PC-3 (cell line): ENCODE data around the gene OR2M4. TPM values are rescaled to one million over a fixed set of nuclear protein-coding genes. Genes with fewer than 3 reads are reported as not detected.

Experiments
- ATAC-seq: fragments of 200-7000 bp; cut with Tn5 transposase; 2 replicates; pipeline ENCODE4 v1.9.1; 2020; ENCODE audit warnings: mild to moderate bottlenecking, moderate library complexity
- BruUV-seq: library from RNA; stranded (reverse); fragments of 400-500 nt; replicated peaks from 2 replicates; lab custom pipeline; 2021; lab: Mats Ljungman, UMichigan
- CTCF ChIA-PET: fragments of 300-600 bp; sonication (Branson Sonifier 250); formaldehyde crosslinking; loops from one replicate; lab custom pipeline; 2022; ENCODE audit warnings: antibody characterized with exemption; lab: Charles Lee
- POLR2A ChIA-PET: fragments of 300-600 bp; sonication (Branson Sonifier 250); formaldehyde crosslinking; loops from one replicate; lab custom pipeline; 2022; ENCODE audit warnings: antibody characterized with exemption; ENCODE audit not compliant: unreplicated experiment; lab: Charles Lee
- DNase-seq: peaks from one replicate; pipeline ENCODE4 v3.0.0-alpha.2; 2015
- H2AFZ ChIP-seq: fragments of 300-600 bp; sonication (generic); 2 replicates; pipeline ENCODE4 v1.6.0; 2016; ENCODE audit warnings: antibody characterized with exemption, low read length
- H3F3A ChIP-seq: fragments of 300-600 bp; sonication (generic); one replicate; pipeline ENCODE4 v1.6.0; 2017; ENCODE audit warnings: antibody characterized with exemption, low read length, control low read depth, mild to moderate bottlenecking; ENCODE audit not compliant: unreplicated experiment
- H3K27ac ChIP-seq: fragments of 300-600 bp; sonication (generic); 2 replicates; pipeline ENCODE4 v1.5.1; 2016; ENCODE audit warnings: mild to moderate bottlenecking, low read length
- H3K27me3 ChIP-seq: fragments of 300-600 bp; sonication (generic); 2 replicates; pipeline ENCODE4 v1.6.1; 2016; ENCODE audit warnings: low read length, mixed read lengths
- H3K36me3 ChIP-seq: fragments of 300-600 bp; sonication (generic); 2 replicates; pipeline ENCODE4 v1.6.1; 2016; ENCODE audit warnings: low read depth, mixed run types, low read length, mixed read lengths
- H3K4me1 ChIP-seq: fragments of 300-600 bp; sonication (generic); 2 replicates; pipeline ENCODE4 v1.5.1; 2016; ENCODE audit warnings: low read length; ENCODE audit not compliant: insufficient read depth
- H3K4me2 ChIP-seq: fragments of 300-600 bp; sonication (generic); 2 replicates; pipeline ENCODE4 v1.6.0; 2016; ENCODE audit warnings: low read length
- H3K4me3 ChIP-seq: fragments of 300-600 bp; sonication (generic); 2 replicates; pipeline ENCODE4 v1.5.1; 2016; ENCODE audit warnings: mild to moderate bottlenecking, low read length, mixed read lengths
- H3K79me2 ChIP-seq: fragments of 300-600 bp; sonication (generic); 2 replicates; pipeline ENCODE4 v1.6.1; 2017; ENCODE audit warnings: low read length, mixed read lengths
- H3K9ac ChIP-seq: fragments of 300-600 bp; sonication (generic); 2 replicates; pipeline ENCODE4 v1.6.0; 2016; ENCODE audit warnings: mild to moderate bottlenecking, low read length
- H3K9me2 ChIP-seq: fragments of 300-600 bp; sonication (generic); replicated peaks from 2 replicates; pipeline ENCODE4 v1.6.1; 2016; ENCODE audit warnings: mixed run types, low read length, mixed read lengths
- H3K9me3 ChIP-seq: fragments of 300-600 bp; sonication (generic); 2 replicates; pipeline ENCODE4 v1.6.1; 2016; ENCODE audit warnings: low read length, mixed read lengths
- H4K20me1 ChIP-seq: fragments of 300-600 bp; sonication (generic); 2 replicates; pipeline ENCODE4 v1.6.1; 2016; ENCODE audit warnings: low read length, mixed read lengths
- CTCF ChIP-seq: fragments of 300-600 bp; sonication (generic); conservative IDR thresholded peaks from 2 replicates; pipeline ENCODE4 v1.5.1; 2017; ENCODE audit warnings: antibody characterized with exemption, low read depth, mild to moderate bottlenecking, low read length
- EZH2 ChIP-seq: fragments of 300-600 bp; sonication (generic); IDR thresholded peaks from one replicate; pipeline ENCODE4 v1.6.1; 2017; ENCODE audit warnings: antibody characterized with exemption, mild to moderate bottlenecking, low read length; ENCODE audit not compliant: unreplicated experiment
- EZH2phosphoT487 ChIP-seq: fragments of 300-600 bp; sonication (generic); IDR thresholded peaks from 2 replicates; pipeline ENCODE4 v1.6.1; 2018; ENCODE audit warnings: mild to moderate bottlenecking, antibody characterized with exemption, low read length, borderline replicate concordance
- intact Hi-C: fragments of 100-400 bp; cut with micrococcal nuclease; formaldehyde crosslinking; loops from 2 replicates; pipeline ENCODE4 v1.9.0; 2023
- total RNA-seq: library from RNA; depleted of rRNA; stranded (reverse); fragments of >200 nt; gene quantifications from 2 replicates; pipeline ENCODE4 v1.2.3, GENCODE V29; 2014

Gene OR2M4
- total RNA-seq, 1 experiment from 2014 or later: not detected

GRCh38 chr1:248189026-248189425 is 42.2 kb upstream of the OR2M4 start:
- Histone ChIP-seq H2AFZ (no peak overlapping the region), H3K4me3 (no peak overlapping the region), H3K27ac (no peak overlapping the region), H3K9ac (no peak overlapping the region), H3K4me2 (no peak overlapping the region), H3K9me3 (no peaks in the 10 kb centered on the region), H3K27me3 (no peaks in the 10 kb centered on the region), H3K9me2 (no peaks in the 10 kb centered on the region), H3K4me1 (no peaks in the 10 kb centered on the region), H3K36me3 (no peaks in the 10 kb centered on the region), H3F3A (no peaks in the 10 kb centered on the region), H3K79me2 (no peaks in the 10 kb centered on the region), H4K20me1 (no peaks in the 10 kb centered on the region)
- no TSS peak for BruUV-seq
- TF ChIP-seq CTCF (no peak), EZH2 (no peak), EZH2phosphoT487 (no peak)
- ATAC-seq (no peak), DNase-seq (no peak)
- intact Hi-C loops: no loop called here
- ChIA-PET POLR2A (no interaction called here), CTCF (no interaction called here)

GRCh38 chr1:248194117-248194516 is 37.1 kb upstream of the OR2M4 start:
- H3K4me3 ChIP-seq: no peak overlapping the region
- H3K9ac ChIP-seq: no peak overlapping the region
- no peaks in the 10 kb centered on the region for H4K20me1 ChIP-seq
- no peaks in the 10 kb centered on the region for H3K36me3 ChIP-seq
- TF ChIP-seq EZH2: no peak
- TF ChIP-seq EZH2phosphoT487: no peak
- POLR2A ChIA-PET: no interaction called here
- H3K27me3 ChIP-seq: no peaks in the 10 kb centered on the region
- CTCF ChIA-PET: no interaction called here
- BruUV-seq: no TSS peak
- H3K27ac ChIP-seq: no peak overlapping the region
- H3K9me3 ChIP-seq: no peaks in the 10 kb centered on the region
- H3K4me1 ChIP-seq: no peaks in the 10 kb centered on the region
- no peak overlapping the region for H2AFZ ChIP-seq
- H3K79me2 ChIP-seq: no peaks in the 10 kb centered on the region
- no peak for ATAC-seq
- H3F3A ChIP-seq: no peaks in the 10 kb centered on the region
- no peak for DNase-seq
- no peak overlapping the region for H3K4me2 ChIP-seq
- H3K9me2 ChIP-seq: no peaks in the 10 kb centered on the region
- intact Hi-C loops: no loop called here

- Histone ChIP-seq H3K4me3 (no peak within 1 kb of the TSS), H3K9me2 (no peaks in the 10 kb centered on the region), H2AFZ (no peak within 1 kb of the TSS), H3F3A (no peaks in the 10 kb centered on the region), H3K27me3 (no peaks in the 10 kb centered on the region), H3K79me2 (no peaks in the 10 kb centered on the region), H4K20me1 (no peaks in the 10 kb centered on the region), H3K27ac (no peak within 1 kb of the TSS), H3K9me3 (no peaks in the 10 kb centered on the region), H3K4me1 (no peaks in the 10 kb centered on the region), H3K9ac (no peak within 1 kb of the TSS), H3K36me3 (no peaks in the 10 kb centered on the region), H3K4me2 (no peak within 1 kb of the TSS)
- DNase-seq (no peak), ATAC-seq (no peak)
- intact Hi-C loops: no loop called here
- CTCF ChIA-PET: no interaction called here
- no peak for TF ChIP-seq EZH2
- no peak for TF ChIP-seq EZH2phosphoT487
- no peak for TF ChIP-seq CTCF
- POLR2A ChIA-PET: no interaction called here
- no TSS peak for BruUV-seq
Observed at GRCh38 chr1:248196965-248197364, 34.3 kb upstream of the OR2M4 start, which contains the start of gene OR2M3. Gene OR2M3 (plus strand): TSS chr1:248197265. CDS start chr1:248203068, 5,803 bp downstream.
